Ascending aorta (tissue), 2 donors: ENCODE results near the gene KRT71. TPM values are rescaled to one million over a fixed set of nuclear protein-coding genes. Genes with fewer than 3 reads are reported as not detected.

Source experiments
- DNase-seq, 2 donors: peaks; one replicate each; pipeline ENCODE4 v3.0.0-alpha.2; 2019; ENCODE audit warnings: low spot score in 2 of 2
- H3K27ac ChIP-seq, 2 donors: fragments of 200-600 bp; sonication (generic); one replicate each; pipeline ENCODE4 v1.5.1; 2016 to 2017; ENCODE audit warnings: mild to moderate bottlenecking in 1 of 2
- H3K27me3 ChIP-seq: fragments of 200-600 bp; sonication (generic); one replicate; pipeline ENCODE4 v1.5.1; 2017
- H3K36me3 ChIP-seq, 2 donors: fragments of 200-600 bp; sonication (generic); one replicate each; pipeline ENCODE4 v1.5.1; 2016
- H3K4me1 ChIP-seq, 2 donors: fragments of 200-600 bp; sonication (generic); one replicate each; pipeline ENCODE4 v1.5.1; 2016 to 2017; ENCODE audit warnings: mild to moderate bottlenecking in 1 of 2
- H3K4me3 ChIP-seq, 2 donors: fragments of 200-600 bp; sonication (generic); one replicate each; pipeline ENCODE4 v1.5.1; 2016 to 2017; ENCODE audit warnings: mild to moderate bottlenecking in 1 of 2
- H3K9me3 ChIP-seq, 2 donors: fragments of 200-600 bp; sonication (generic); one replicate each; pipeline ENCODE4 v1.5.1; 2016
- intact Hi-C: fragments of 100-400 bp; cut with DNase I; formaldehyde crosslinking; loops from one replicate; pipeline ENCODE4 v1.15.1; 2023
- total RNA-seq: library from RNA; depleted of rRNA; stranded (reverse); fragments of >200 nt; gene quantifications from one replicate; pipeline ENCODE4 v1.1.0, GENCODE V29; 2016
- TF ChIP-seq, protein P1 (sequence below), 3 experiments: fragments of 200-600 bp in 2 of 3; fragments of 450-650 bp in 1 of 3; sonication (generic) in 2 of 3; IDR thresholded peaks; one replicate each; pipeline ENCODE4 v1.5.1; 2016 to 2019; ENCODE audit warnings: antibody characterized with exemption in 3 of 3, mild to moderate bottlenecking in 1 of 3, moderate library complexity in 1 of 3

Gene KRT71
- total RNA-seq, 1 donor from 2014 or later: not detected

DNA sequence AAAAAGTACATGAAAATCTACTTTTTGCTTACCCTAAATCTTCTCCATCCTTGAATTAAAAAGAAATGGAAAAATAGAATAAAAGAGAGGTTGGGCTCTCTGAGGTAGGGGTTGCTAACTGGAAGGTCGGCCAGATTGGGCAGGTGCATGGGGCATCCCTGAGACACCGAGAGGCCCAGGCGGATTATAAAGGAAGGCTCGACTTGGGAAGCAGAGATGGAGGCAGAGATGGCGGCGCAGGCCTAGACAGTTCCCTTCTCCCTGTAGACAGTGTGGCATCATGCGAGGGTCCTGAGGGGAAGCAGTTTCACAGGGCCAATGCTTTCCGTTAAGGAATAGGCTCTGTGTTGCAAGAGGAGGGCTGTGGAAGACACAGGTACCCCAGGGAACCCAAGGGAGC, 24.4 kb upstream of the KRT71 start:
- intact Hi-C loops: no loop called here
- TF ChIP-seq, protein P1, sequence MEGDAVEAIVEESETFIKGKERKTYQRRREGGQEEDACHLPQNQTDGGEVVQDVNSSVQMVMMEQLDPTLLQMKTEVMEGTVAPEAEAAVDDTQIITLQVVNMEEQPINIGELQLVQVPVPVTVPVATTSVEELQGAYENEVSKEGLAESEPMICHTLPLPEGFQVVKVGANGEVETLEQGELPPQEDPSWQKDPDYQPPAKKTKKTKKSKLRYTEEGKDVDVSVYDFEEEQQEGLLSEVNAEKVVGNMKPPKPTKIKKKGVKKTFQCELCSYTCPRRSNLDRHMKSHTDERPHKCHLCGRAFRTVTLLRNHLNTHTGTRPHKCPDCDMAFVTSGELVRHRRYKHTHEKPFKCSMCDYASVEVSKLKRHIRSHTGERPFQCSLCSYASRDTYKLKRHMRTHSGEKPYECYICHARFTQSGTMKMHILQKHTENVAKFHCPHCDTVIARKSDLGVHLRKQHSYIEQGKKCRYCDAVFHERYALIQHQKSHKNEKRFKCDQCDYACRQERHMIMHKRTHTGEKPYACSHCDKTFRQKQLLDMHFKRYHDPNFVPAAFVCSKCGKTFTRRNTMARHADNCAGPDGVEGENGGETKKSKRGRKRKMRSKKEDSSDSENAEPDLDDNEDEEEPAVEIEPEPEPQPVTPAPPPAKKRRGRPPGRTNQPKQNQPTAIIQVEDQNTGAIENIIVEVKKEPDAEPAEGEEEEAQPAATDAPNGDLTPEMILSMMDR (IDR thresholded peaks at IDR 0.05): no peak
- no peak for DNase-seq
- no peaks in the 10 kb centered on the region for H3K36me3 ChIP-seq
- no peaks in the 10 kb centered on the region for H3K9me3 ChIP-seq
- no peaks in the 10 kb centered on the region for H3K4me1 ChIP-seq
- H3K27ac ChIP-seq: no peak overlapping the region
- H3K4me3 ChIP-seq: no peak overlapping the region
- no peaks in the 10 kb centered on the region for H3K27me3 ChIP-seq

GRCh38 chr12:52575948-52576347, 23.0 kb upstream of the KRT71 start:
- TF ChIP-seq, protein P1 (IDR thresholded peaks at IDR 0.05): no peak
- no peak for DNase-seq

GRCh38 chr12:52575256-52575655, 22.3 kb upstream of the KRT71 start:
- H3K9me3 ChIP-seq: no peaks in the 10 kb centered on the region
- H3K27me3 ChIP-seq: no peaks in the 10 kb centered on the region
- H3K27ac ChIP-seq: no peak overlapping the region
- TF ChIP-seq, protein P1 (IDR thresholded peaks at IDR 0.05): no peak
- intact Hi-C loops: no loop called here
- no peaks in the 10 kb centered on the region for H3K36me3 ChIP-seq
- no peaks in the 10 kb centered on the region for H3K4me1 ChIP-seq
- DNase-seq: no peak
- H3K4me3 ChIP-seq: no peak overlapping the region

More at GRCh38 chr12:52575948-52576347, 23.0 kb upstream of the KRT71 start:
- Histone ChIP-seq H3K27me3 (no peaks in the 10 kb centered on the region), H3K9me3 (no peaks in the 10 kb centered on the region), H3K4me3 (no peak overlapping the region), H3K27ac (no peak overlapping the region), H3K36me3 (no peaks in the 10 kb centered on the region), H3K4me1 (no peaks in the 10 kb centered on the region)
- intact Hi-C loops: no loop called here

DNA sequence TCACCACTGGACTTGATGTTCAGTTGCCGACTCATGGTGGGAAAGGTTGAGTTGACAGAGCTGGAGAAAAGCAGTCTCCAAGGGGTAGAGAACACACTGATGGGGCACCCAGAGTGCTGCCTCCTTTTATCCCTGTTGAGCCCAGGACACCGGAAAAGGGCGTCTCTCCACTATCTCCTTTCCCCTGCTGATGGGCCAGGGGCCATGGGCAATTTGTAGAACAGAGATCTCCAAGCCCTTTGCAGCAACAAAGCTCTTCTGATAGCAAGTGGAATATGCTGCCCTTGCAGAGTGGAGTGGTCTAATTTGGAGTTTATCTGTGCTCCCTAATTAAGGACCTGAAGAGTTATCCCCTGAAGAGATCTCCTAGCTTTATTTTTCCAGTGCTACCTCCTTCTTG, 20.8 kb upstream of the KRT71 start, which contains the start of gene KRT74:
TSS of gene KRT74 (minus strand) at position 101 of the 400 bp plus-strand sequence. CDS start at position 35, 66 bp downstream.
- TF ChIP-seq, protein P1 (IDR thresholded peaks at IDR 0.05): no peak
- intact Hi-C loops: no loop called here
- Histone ChIP-seq H3K4me3 (no peak within 1 kb of the TSS), H3K4me1 (no peaks in the 10 kb centered on the region), H3K27me3 (no peaks in the 10 kb centered on the region), H3K36me3 (no peaks in the 10 kb centered on the region), H3K27ac (no peak within 1 kb of the TSS), H3K9me3 (no peaks in the 10 kb centered on the region)
- DNase-seq: no peak

DNA sequence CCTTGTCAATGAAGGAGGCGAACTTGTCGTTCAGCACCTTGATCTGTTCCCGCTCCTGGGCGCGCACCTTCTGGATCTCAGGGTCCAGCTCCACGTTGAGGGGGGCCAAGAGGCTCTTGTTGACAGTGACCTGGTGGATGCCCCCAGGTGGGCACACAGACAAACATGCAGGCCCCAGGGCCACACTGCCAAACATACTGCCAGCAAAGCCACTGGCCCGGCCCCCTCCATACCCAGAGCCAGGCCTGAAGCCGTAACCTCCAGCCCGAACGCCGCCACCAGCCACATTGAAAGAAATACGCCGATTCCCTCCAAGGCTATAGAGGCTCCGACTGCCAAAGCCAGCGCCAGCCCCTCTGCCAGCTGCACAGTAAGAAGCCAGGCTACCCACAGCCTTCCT, 20.4 kb upstream of the KRT71 start:
- Histone ChIP-seq H3K4me3 (no peak overlapping the region), H3K9me3 (no peaks in the 10 kb centered on the region)

More for the DNA sequence above, 20.4 kb upstream of the KRT71 start:
- no peak overlapping the region for H3K27ac ChIP-seq
- H3K4me1 ChIP-seq: no peaks in the 10 kb centered on the region
- no peak for DNase-seq
- intact Hi-C loops: no loop called here
- TF ChIP-seq, protein P1 (IDR thresholded peaks at IDR 0.05): no peak
- no peaks in the 10 kb centered on the region for H3K27me3 ChIP-seq
- H3K36me3 ChIP-seq: no peaks in the 10 kb centered on the region
